ENCODE results near the gene KCNQ1. TPM values are rescaled to one million over a fixed set of nuclear protein-coding genes. Genes with fewer than 3 reads are reported as not detected.

The KCNQ1 gene
- total RNA-seq, 3 donors from 2014 or later: 3.6 to 6.2 (median 5.1) TPM

DNA sequence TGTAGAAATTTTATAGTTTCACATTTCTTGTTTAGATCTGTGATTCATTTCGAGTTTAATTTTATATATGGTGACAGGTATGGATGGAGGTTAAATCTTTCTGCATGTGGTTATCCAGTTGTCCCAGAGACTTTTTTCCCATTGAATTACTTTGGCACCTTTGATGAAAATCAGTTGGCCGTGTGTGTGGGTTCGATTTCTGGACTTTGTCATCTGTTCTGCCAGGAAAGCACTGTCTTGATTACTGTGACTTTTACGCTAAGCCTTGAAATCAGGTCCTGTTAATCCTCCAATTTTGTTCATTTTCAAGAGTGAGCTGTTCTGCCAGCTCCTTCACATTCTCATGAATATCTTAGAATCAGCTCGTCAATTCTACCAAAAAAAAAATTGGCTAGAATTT is 107.4 kb downstream of the KCNQ1 start:
- no peak overlapping the region for H3K27ac ChIP-seq
- no peaks in the 10 kb centered on the region for H3K27me3 ChIP-seq
- H3K9me3 ChIP-seq: no peaks in the 10 kb centered on the region
- intact Hi-C loops (cut with DNase I; ENCODE audit: low total_unique reads): no loop called here
- H3K4me1 ChIP-seq: no peaks in the 10 kb centered on the region
- no peaks in the 10 kb centered on the region for H3K36me3 ChIP-seq
- no peak for DNase-seq (ENCODE audit: low spot score in 2 of 2)
- no peak for TF ChIP-seq POLR2A (IDR thresholded peaks at IDR 0.05)
- no peak for TF ChIP-seq POLR2AphosphoS5 (IDR thresholded peaks at IDR 0.05)
- TF ChIP-seq, protein P1, sequence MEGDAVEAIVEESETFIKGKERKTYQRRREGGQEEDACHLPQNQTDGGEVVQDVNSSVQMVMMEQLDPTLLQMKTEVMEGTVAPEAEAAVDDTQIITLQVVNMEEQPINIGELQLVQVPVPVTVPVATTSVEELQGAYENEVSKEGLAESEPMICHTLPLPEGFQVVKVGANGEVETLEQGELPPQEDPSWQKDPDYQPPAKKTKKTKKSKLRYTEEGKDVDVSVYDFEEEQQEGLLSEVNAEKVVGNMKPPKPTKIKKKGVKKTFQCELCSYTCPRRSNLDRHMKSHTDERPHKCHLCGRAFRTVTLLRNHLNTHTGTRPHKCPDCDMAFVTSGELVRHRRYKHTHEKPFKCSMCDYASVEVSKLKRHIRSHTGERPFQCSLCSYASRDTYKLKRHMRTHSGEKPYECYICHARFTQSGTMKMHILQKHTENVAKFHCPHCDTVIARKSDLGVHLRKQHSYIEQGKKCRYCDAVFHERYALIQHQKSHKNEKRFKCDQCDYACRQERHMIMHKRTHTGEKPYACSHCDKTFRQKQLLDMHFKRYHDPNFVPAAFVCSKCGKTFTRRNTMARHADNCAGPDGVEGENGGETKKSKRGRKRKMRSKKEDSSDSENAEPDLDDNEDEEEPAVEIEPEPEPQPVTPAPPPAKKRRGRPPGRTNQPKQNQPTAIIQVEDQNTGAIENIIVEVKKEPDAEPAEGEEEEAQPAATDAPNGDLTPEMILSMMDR (IDR thresholded peaks at IDR 0.05): no peak
- H3K4me3 ChIP-seq: no peak overlapping the region

DNA sequence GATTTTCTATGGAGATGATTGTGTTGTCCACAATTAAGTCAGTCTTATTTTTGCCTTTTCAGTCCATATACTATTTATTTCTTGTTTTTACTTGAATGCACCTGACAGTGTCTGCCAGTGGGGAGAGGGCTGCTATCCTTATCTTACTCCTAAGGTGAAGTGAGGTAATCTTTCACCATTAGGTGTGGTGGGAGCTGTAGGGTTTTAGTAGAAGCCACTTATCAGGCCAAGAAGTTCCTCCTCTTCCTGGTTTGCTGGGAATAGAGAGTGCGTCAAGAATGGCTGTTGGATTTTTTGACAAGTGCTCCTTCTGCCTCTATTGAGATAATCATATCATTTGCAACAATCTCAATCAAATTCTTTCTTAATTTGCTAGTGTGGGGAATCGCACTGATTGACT is 108.4 kb downstream of the KCNQ1 start:
- no peaks in the 10 kb centered on the region for H3K9me3 ChIP-seq
- H3K27me3 ChIP-seq: no peaks in the 10 kb centered on the region
- DNase-seq (ENCODE audit: low spot score in 2 of 2): no peak
- intact Hi-C loops (cut with DNase I; ENCODE audit: low total_unique reads): no loop called here
- H3K27ac ChIP-seq: no peak overlapping the region
- H3K36me3 ChIP-seq: no peaks in the 10 kb centered on the region
- no peaks in the 10 kb centered on the region for H3K4me1 ChIP-seq
- H3K4me3 ChIP-seq: no peak overlapping the region
- TF ChIP-seq POLR2A (IDR thresholded peaks at IDR 0.05): no peak
- TF ChIP-seq, protein P1 (IDR thresholded peaks at IDR 0.05): no peak
- no peak for TF ChIP-seq POLR2AphosphoS5 (IDR thresholded peaks at IDR 0.05)

DNA sequence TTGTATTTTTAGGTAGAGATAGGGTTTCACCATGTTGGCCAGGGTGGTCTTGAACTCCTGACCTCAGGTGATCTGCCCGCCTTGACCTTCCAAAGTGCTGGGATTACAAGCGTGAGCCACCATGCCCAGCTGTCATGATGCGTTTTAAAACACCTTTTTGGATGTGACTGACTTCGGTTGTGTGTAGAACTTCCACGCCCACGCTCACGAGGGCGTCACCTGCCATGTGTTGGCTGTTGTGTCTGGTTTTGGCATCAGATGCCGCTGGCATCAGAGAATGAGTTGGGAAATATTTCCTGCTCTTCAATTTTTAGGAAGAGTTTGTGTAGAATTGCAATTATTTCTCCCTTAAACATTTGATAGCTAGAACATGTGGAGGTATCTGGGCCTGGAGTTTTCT is 109.1 kb downstream of the KCNQ1 start:
- DNase-seq (ENCODE audit: low spot score in 2 of 2): no peak
- intact Hi-C loops (cut with DNase I; ENCODE audit: low total_unique reads): no loop called here
- Histone ChIP-seq H3K4me3 (no peak overlapping the region), H3K27me3 (no peaks in the 10 kb centered on the region), H3K4me1 (no peaks in the 10 kb centered on the region), H3K36me3 (no peaks in the 10 kb centered on the region), H3K27ac (no peak overlapping the region), H3K9me3 (no peaks in the 10 kb centered on the region)
- no peak for TF ChIP-seq POLR2A (IDR thresholded peaks at IDR 0.05)
- TF ChIP-seq POLR2AphosphoS5 (IDR thresholded peaks at IDR 0.05): no peak
- TF ChIP-seq, protein P1 (IDR thresholded peaks at IDR 0.05): no peak

DNA sequence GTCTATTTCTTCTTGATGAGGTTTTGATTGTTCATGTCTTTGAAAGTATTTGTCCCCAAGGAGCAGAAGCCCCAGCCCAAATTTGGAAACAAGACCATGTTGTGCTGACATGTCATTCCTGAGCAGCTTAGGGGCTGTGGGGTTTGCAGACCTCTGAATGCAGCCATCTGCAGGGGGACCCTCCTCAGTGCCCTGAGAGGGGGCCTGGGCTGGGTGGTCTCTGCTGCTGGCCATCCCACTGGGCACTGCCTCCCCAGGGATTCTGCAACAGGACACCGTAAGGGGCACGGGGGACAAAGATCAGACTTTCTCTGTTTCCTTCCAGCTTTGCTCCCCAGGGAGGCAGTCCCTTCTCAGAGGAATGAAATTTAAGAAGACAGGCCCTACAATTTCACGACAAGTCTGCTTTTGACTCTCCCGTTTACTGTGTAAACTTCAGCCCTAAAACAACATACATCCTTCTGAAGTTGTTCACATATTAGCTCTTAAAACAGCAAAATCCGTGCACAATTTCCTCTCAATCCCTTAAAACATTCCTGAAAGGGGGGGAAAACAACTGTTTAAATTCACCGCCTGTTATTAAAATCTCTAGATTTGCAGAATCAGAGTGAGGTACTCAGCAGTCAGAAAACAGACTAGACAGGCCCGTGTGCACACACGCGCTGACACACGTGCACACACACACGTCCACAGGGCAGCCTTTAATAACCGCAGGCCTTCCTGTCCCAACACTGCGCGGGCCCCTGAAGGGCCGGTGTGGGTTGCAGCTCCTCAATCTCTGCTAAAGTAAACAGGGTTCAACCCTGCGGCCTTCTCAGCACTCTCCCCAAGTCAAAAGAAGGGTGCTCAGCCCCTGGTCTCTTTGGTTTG is 109.8 kb downstream of the KCNQ1 start:
- no peak for TF ChIP-seq POLR2AphosphoS5 (IDR thresholded peaks at IDR 0.05)
- TF ChIP-seq POLR2A (IDR thresholded peaks at IDR 0.05): no peak
- TF ChIP-seq, protein P1 (IDR thresholded peaks at IDR 0.05): no peak
- H3K27me3 ChIP-seq: no peaks in the 10 kb centered on the region
- H3K27ac ChIP-seq: no peak overlapping the region
- no peaks in the 10 kb centered on the region for H3K36me3 ChIP-seq
- intact Hi-C loops (cut with DNase I; ENCODE audit: low total_unique reads): no loop called here
- no peak overlapping the region for H3K4me3 ChIP-seq
- H3K9me3 ChIP-seq: no peaks in the 10 kb centered on the region
- no peaks in the 10 kb centered on the region for H3K4me1 ChIP-seq
- DNase-seq (ENCODE audit: low spot score in 2 of 2): no peak

DNA sequence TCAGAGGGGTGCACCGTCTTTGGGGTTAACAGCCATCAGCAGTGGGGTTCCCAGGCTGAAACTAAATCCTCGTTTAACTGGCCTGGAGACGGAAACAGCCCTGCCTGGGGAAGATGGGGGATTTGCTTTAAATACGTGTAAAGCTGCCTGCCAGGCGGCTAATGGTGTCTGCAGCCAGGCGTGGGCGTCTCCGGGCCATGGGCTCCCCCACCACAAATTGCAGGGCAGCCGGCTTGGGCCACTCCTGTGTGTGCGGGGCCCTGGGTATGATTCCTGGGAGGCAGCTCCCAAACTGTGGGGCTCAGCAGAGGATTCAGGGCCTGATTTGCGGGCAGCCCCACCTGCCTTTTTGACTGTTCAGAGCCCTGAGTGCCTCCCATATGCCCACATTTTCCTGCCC is 110.5 kb downstream of the KCNQ1 start:
- H3K27ac ChIP-seq: no peak overlapping the region
- TF ChIP-seq POLR2AphosphoS5 (IDR thresholded peaks at IDR 0.05): no peak
- TF ChIP-seq, protein P1 (IDR thresholded peaks at IDR 0.05): no peak
- no peak for TF ChIP-seq POLR2A (IDR thresholded peaks at IDR 0.05)
- H3K4me1 ChIP-seq: no peaks in the 10 kb centered on the region
- H3K4me3 ChIP-seq: no peak overlapping the region
- no peaks in the 10 kb centered on the region for H3K36me3 ChIP-seq
- no peak for DNase-seq (ENCODE audit: low spot score in 2 of 2)
- H3K9me3 ChIP-seq: no peaks in the 10 kb centered on the region
- no peaks in the 10 kb centered on the region for H3K27me3 ChIP-seq
- intact Hi-C loops (cut with DNase I; ENCODE audit: low total_unique reads): no loop called here
